CD4-positive, alpha-beta T cell treated with Interleukin-6 for 4 hours (primary cell): ENCODE results near the gene SOS1.
"Not testable (repeated sequence)": the region's sequence is repeated elsewhere in the genome, so short reads cannot be mapped to it uniquely, and the experiment has no call there.

Experiments
- DNase-seq: peaks from one replicate; pipeline ENCODE4 v3.0.0-alpha.2; 2020; ENCODE audit warnings: mixed read lengths

SOS1 gene

DNA sequence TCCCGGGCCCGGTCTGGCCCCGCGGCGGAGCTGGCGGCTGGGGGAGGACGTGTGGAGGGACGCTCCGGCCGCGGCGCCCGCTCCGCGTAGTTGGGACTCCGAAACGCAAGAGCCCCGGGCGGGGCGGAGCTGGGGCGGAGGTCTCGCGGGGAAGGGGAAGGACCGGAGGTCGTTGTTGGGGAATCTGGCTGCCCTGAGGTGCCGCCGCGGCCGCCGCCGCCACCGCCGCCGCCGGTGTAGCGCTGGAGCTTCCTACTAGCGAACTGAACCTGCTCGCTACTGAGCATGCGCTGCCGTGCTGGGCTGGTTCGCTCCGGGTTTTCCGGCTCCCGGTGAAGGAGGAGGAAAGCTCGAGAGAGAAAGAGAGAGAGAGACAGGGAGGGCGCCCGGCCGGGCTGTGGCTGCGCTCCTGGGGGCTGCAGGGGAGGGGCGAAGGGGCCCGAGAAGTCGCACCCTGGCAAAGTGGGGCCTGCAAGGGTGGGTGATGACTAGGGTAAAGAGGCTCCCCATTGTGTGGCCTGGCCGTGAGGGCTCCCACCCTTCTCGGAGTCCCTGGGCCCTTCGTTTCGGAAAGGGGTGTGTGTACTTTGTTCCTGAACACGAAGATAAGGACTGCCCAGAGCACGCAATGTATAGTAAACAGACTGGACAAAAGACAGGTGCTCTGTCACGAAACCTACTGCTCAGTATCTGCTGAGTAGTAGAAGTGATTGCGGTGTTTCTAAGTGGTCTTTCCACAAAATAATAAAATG, at the start of gene SOS1:
Gene SOS1 (minus strand): TSS at position 281 of the 752 bp plus-strand sequence. CDS start 629 bp downstream, outside the sequence.
- DNase-seq, result peak; percentile 95

DNA sequence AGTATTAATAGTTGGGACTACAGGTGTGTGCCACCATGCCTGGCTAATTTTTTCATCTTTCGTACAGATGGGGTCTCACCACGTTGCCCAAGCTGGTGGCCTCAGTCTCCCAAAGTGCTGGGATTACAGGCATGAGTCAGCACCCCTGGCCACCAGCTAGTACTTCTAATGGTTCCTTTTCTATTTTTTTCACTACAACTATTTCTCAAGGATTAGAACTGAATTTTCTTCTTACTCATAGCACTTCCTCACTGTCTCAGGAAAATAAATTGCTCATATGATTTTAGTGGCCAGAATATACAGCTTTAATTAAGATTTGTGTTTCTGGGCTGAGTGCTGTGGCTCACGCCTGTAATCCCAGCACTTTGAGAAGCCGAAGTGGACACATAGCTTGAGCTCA, 43.2 kb upstream of the SOS1 start:
- DNase-seq, result no peak

DNA sequence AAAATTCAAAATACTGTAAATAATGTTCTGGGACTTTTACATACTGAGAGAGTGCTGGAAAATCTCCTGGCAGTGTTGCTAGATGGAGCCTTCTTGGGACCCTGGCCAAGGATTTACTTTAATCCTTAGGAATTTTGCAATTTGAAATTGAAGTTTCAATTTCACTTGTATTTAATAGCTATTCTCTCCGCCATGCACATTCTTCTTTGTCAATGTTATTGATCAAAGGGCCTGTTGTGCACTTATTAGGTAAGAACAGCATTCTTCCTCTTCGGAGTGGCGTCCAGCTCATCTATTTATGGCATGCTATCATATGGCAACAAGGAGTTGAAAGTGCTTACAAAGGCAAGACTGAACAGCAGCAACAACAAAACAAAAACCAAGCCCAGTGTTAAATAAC, 40.1 kb upstream of the SOS1 start:
- DNase-seq, result no peak

DNA sequence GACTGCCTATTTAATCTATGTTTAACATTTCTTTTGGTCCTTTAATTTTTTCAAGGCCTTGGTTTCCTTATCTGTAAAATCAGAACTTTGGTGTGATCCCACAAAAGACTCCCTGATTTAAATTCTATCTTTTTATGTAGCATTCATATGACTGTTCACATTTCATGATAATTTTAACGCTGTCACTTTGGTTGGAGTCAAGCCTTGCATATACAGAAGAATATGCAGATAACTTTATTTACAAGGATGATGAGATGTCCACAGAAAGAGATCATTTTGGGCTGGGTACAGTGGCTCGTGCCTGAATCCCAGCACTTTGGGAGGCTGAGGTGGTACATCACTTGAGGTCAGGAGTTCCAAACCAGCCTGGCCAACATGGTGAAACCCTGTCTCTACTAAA, 38.4 kb upstream of the SOS1 start:
- DNase-seq, result no peak

DNA sequence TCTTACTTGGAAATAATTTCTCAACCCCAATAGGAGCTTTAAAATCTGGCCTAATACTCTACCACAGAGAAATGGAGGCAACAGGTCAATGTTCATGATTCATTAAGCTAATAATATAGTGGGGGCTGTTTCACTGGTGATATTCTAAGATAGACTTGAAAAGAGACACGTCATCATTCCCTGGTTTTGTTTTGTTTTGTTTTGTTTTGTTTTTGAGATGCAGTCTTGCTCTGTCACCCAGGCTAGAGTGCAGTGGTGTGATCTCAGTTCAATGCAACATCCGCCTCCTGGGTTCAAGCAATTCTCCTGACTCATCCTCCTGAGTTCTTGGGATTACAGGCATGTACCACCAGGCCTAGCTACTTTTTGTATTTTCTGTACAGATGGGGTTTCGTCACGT, 37.5 kb upstream of the SOS1 start:
- DNase-seq, result no peak

DNA sequence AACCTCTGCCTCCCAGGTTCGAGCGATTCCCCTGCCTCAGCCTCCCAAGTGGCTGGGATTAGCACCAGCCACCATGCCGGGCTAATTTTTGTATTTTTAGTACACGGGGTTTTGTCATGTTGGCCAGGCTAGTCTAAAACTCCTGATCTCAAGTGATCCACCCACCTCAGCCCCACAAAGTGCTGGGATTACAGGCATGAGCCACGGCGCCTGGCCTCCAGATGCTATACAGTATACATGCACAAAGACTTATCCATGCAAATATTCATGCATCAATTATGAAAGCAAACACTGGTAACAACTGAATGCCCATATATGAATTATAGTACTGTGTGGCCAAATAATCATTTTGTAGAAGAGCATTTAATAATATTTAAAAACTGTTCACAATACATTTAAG, 36.0 kb upstream of the SOS1 start:
- DNase-seq, result no peak

DNA sequence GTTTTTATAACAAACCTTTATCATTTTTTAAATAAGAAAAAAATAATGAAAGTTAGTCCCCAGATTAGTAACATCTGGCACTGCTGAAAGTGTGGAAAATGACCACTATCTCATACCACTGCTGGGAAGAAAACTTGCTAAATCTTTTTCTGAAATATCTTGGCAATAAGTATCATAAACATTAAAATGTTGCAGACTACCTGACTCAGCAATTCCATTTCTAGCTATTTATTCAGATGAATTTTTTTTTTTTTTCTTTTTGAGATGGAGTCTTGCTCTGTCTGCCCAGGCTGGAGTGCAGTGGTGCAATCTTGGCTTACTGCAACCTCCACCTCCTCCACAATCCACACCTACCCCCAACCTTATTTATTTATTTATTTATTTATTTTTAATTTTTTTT, 35.3 kb upstream of the SOS1 start:
- no peak for DNase-seq

DNA sequence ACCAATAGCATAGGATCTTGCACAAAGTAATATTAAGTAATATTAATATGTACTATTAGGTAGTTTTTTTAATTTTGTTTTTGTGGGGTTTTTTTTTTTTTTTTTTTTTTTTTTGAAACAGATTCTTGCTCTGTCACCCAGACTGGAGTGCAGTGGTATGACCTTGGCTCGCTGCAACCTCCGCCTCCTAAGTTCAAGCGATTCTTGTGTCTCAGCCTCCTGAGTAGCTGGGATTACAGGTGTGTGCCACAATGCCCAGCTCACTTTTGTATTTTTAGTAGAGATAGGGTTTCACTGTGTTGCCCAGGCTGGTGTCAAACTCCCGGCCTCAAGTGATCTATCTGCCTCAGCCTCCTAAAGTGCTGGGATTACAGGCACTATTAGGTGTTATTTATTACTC, 34.7 kb upstream of the SOS1 start:
- not testable (repeated sequence) for DNase-seq

DNA sequence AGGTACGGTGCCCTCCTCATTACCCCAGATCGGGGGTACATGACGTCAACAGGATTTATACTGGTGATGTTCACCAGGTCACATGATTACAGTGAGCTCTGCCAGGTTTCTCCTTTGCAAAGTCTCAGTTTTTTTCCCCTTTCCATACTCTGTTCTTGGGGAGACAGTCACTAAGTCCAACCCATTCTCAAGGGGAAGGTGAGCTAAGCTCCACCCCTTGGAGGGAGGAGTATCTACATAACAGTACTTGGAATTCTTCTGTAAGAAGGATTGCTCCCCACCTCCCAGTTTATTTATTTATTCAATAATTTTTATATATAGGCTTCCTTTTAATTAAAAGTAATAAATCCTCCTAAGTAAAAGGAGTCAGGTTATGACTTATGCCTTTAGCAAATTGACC, 34.1 kb upstream of the SOS1 start:
- no peak for DNase-seq

DNA sequence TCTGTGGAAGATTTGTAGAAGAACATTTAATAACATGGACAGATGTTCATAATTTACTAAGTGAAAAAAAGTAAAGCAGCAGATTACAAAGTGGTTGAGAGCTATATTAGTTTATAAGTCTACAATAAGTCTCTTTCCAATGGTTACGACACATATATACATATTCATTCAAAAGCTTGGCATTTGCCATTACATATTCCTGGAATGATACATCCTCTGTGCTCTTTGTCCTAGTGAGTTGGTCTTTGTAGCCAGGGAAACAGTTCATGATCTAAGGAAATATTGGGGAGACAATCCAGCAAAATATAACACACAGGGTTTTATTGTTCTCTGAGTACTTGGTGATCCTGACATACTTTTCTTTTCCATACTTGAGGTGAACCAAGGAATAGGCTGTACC, 32.5 kb upstream of the SOS1 start:
- no peak for DNase-seq

DNA sequence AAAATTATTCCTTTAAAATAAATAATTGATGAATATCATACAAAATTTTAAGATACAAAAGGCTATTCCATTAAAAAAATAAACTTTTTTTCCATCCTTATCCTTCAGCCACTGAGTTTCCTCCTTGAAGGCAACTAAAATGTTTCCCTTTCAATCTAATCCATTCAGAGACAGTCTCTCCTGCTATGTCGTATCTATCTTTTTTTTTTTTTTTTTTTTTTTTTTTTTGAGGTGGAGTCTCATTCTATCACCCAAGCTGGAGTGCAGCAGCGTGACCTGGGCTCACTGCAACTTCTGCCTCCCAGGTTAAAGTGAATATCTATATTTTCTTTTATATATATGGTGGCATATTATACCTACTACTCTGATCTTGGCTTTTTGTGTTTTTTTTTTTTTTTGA, 31.7 kb upstream of the SOS1 start:
- DNase-seq, result no peak

DNA sequence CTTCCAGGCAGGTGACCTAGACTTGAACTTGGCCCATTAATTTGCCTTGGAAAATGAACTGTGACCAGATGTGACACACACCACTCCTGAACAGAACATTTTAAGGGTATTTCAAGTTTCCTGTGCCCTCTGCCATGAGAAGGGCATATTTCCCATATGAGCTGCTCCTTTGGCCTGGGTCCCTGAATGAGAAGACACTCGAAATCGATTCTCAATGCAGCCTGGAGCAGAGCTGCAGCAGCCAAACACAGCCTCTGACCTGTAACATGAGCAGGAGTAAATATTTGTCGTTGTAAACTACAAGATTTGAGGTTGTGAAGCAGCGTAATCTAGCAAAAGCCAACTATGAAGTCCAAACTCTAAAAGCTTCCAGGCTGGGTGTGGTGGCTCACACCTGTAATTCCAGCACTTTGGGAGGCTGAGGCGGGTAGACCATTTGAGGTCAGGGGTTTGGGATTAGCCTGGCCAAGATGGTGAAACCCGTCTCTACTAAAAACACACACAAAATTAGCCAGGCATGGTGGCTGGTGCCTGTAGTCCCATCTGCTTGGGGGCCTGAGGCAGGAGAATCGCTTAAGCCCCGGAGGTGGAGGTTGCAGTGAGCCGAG, 30.1 kb upstream of the SOS1 start:
- DNase-seq, result no peak

DNA sequence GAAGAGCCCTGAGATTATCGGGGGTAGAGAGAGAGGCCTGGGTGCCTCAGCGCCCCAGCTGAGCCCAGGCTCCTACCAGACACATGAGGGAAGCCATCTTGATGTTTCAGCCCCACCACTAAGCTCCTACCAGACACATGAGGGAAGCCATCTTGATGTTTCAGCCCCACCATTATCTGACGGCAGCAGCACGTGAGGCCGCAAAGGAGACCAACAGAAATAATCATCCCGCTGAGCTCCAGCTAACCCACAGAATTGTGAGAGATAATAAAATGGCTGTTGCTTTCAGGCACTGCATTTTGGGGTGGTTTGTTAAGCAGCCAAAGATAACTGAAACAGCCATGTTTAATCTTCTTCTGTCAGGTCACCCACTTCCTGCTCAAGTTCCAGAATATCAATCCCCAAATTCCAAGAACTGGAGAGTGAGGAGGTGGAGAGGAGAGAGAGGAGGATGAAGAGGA, 29.3 kb upstream of the SOS1 start:
- no peak for DNase-seq

DNA sequence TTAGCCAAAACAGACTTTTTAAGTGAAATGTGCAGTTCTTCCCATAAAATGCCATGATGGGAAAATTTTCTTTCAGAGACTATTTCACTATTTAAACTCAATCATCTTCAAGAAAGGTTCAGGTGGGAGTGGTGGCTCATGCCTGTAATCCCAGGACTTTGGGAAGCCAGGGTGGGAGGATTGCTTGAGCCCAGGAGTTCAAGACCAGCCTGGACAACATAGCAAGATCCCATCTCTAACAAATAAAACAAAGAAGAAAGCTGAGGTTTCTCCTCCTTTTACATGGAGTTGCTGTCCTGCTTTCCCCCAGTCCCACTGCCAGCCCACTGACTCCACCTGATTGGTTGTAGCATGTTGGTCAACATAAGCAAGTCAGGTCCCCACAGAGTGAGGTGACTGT, 25.8 kb upstream of the SOS1 start:
- DNase-seq, result no peak

DNA sequence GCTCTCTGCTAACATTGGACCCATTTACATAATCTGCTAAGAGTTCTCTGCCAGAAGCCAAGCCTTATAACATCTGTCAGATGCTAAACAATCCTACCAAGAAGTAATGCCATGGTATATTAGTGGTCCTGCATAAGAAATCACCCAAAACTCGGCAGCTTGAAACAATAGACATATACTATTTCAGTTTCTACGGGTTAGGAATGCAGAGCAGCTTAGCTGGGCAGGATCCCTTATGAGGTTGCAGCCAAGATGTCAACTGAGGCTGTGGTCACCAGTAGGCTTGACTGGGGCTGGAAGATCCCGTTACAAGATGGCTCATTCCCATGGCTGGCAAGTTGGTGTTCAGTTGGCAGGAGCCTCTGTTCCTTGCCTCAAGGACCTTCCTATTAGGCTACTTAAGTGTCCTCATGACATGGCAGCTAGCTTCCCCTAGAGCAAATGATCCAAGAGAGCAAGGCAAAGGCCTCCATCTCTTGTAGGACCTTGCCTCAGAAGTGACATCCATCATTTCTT, 25.1 kb upstream of the SOS1 start:
- DNase-seq, result no peak

DNA sequence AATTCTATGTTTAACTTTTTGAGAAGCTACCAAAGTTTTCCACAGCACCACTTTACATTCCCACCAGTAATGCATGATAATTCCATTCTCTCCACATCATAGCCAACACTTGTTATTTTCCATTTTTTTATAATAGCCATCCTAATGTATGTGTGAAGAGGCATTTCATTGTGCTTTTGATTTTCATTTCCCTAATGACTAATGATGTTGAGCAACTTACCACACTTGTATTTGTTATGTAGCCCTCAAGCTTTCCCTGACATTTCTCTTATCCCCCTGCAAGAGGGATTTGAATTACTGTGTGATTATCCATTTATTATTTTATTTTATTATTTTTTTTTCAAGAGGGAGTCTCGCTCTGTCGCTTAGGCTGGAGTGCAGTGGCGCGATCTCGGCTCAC, 23.6 kb upstream of the SOS1 start:
- DNase-seq, result no peak

DNA sequence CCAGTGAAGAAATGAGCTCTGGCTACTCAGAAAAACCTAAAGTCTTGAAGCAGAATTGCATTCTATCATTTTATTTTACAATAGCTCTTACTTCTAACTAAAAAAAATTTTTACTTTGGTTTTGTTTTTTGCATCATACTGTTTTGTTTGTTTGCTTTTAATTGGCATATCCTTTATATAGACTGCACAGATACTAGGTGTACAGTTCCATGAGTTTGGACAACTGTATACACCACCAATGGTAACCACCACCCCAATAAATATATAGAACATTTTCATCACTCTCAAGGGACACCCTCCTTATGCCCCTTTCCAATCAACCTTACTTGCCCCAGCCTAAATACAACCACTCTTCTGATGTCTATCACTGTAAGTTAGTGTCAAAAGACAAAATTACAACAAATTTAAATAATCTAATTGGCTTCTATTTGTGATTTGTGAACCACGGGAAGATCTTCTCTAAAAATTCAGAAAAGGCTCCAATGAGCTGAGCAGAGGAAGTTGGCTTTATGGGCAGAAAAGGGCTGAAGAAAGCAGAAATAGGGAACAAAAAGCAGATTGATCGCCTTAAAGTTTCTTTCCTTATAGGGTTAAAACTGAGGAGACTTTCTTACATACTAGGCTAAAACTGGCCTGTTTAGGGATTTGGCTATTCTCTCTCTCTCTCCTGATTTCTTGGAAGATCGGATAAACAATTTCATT, 22.2 kb upstream of the SOS1 start:
- DNase-seq, result no peak

DNA sequence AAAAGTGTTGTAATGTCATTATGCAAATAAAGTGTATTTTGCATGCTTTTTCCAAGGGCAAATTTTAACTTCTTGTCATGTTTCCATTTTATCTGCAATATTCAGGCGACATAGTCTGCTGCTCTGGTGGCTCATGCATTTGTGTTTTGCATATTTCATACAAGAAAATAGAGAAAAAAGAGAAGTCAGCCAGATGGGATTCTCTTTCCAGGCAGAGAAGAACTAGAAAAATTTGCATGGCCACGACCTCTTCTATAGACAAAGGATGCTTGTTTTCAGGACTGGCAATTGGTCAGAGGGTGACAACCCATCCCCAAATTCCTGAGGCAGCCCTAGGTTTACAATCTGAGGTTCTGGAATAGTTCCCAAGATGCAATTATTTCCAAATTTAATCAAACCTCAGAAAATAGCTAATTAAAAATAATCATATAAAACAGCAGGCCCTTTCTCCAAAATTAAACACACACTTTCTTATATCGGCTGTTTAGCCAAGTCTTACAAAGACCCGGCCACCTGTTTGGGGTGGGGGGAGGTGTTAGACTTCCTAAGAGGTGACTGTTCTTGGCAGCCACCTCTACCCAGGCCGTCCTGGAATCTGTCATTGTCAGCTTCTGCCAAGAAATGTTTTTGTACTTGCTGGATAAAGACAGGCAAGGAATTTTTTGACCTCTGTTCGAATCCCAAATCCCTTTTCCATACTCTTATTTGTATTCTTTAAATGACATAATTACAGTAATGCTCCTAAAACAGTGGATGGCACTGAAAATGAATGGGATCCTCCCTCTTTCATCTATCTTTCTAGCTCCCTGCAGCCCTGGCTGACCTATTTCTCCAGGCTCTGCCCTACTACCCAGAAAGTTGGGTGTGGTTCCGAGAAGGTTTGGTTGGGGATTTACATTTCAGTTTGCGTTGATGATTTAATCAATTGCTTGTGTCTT, 20.8 kb upstream of the SOS1 start:
- DNase-seq, result peak; percentile 18

DNA sequence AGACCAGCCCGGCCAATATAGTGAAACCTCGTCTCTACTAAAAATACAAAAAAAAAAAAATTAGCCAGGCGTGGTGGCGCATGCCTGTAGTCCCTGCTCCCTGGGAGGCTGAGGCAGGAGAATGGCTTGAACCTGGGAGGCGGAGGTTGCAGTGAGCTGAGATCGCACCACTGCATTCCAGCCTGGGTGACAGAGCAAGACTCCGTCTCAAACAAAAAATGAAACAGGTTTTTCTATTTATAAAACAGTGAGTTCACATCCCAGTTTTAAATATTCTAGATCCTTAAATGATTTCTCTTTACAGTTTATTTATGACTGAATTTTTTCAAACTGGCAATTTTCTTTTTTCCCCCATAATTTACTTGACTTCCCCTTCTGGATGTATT, 20.1 kb upstream of the SOS1 start:
- not testable (repeated sequence) for DNase-seq

DNA sequence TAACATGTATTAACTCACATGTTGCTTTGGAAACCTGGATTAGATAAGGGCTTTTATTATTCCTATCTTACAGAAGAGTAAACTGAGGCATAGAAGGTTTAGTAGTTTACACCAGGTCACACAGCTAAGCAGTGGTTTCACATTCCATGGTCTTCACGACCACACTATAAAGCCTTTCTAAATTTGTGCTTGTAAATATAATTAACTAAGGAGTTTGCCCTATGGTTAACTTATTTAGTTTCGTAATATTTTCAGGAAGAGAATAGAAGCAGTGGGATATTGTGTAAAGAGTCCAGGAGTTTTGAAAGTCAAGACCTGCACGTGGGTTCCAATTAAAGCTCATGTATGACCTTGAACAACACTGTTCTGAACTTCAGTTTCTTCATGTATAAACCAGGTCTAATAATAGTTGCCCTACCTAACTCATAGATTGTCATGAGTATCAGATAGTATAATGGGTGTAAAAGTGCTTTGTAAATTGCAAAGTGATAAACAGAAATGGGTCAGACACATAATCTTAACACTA, 19.5 kb upstream of the SOS1 start:
- DNase-seq, result no peak

DNA sequence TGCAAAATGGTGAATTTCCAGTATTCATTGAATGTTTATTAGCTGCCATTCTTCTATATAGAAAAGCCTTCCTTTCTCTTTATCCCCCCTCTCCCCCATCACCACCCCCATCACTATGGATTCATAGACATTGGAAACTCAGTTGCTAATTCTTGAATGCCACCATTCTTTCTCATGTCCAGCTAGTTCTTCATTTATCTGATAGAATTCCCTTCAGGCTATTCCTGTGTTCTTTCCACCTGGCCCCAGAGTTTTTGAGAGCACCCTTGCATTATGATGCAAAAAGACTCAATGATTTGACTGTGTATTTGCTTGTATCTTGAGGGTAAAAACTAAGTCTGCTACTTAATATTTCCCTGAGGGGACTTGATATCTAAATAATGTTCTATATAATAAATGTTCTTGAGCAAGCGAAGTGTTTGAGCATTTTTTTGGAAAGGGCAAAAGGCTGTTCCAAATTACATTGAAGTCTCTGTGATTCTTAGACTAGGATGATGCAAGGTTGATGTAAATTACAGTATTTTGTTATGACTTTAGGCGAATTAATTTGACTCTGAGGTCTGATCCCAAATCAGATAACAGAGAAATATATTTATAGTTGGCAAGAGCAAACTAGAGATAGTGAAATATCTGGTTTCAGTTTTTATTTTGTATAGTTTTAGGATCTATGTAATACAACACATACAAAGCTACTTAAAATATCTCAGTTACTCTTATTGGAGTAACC, 18.8 kb upstream of the SOS1 start:
- DNase-seq, result no peak

DNA sequence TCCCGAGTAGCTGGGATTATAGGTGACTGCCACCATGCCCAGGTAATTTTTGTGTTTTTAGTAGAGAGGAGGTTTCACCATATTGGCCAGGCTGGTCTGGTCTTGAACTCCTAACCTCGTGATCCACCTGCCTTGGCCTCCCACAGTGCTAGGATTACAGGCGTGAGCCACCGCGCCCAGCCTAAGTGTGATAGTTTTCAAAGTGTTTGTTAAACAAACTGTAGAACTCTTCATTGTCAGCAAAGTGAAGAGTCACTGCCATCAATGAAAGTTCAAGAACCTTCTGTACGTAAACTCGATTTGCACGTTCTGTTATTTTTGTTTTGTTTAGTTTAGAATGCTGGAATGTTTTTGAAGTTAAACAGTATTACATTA, 18.0 kb upstream of the SOS1 start:
- no peak for DNase-seq
